ENCODE measurements around the gene LTC4S. TPM values are rescaled to one million over a fixed set of nuclear protein-coding genes. Genes with fewer than 3 reads are reported as not detected.

The LTC4S gene
- total RNA-seq, 1 experiment from 2014 or later, result 2.4 TPM

DNA sequence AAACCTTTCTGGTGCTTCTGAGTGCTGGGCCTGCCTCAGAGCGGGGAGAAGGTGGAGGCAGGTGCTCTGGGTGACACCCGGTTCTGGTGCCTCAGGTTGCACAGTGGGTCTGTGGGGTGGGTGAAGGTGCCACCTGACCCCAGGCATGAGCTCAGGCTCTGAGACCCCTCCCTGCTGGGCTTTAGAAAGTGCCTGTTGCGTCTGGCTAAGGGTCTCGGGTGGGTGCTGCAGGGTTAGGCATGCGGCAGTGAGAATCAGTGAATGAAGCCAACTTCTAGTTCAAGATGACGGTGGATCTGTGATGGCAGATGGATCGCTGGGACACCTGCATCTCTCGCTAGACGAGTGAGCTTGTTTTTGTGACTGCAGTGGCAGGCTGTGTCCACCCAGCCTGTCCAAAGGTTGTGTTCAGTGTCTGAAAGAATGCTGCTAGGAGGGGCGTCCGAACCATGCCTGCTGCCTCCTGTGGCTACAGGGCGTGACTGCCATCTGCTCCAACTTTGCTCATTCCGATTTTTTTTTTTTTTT, 31.9 kb downstream of the LTC4S start:
- Mint-ChIP-seq H3K27ac (ENCODE audit: unreplicated experiment) (peak overlapping the region; percentile 48), H3K9me3 (ENCODE audit: unreplicated experiment) (no peaks in the 10 kb centered on the region), H3K36me3 (ENCODE audit: insufficient read depth, unreplicated experiment) (peaks cover 100% of the 10 kb centered on the region), H3K27me3 (ENCODE audit: insufficient read depth, unreplicated experiment) (no peaks in the 10 kb centered on the region), H3K4me3 (ENCODE audit: unreplicated experiment) (no peak overlapping the region), H3K4me1 (ENCODE audit: low read depth, unreplicated experiment) (peaks cover 20% of the 10 kb centered on the region)
- peaks cover 19% of the 10 kb centered on the region for H3K36me3 ChIP-seq (ENCODE audit: control insufficient read depth, insufficient read depth, low read length)
- CTCF ChIA-PET, result interaction anchor here (0.7 to 1.2 kb wide), 6 partner anchors 13 to 344 kb away, joined by 3 to 6 read pairs (median 4); no protein-coding TSS in a partner anchor
- peak; percentile 81 to 83 for DNase-seq
- no peak overlapping the region for H3K4me3 ChIP-seq (ENCODE audit: low read depth, low read length)
- H3K9me3 ChIP-seq, result no peaks in the 10 kb centered on the region
- POLR2A ChIA-PET, result interaction anchor here (0.6 to 0.7 kb wide), 4 partner anchors 14 to 202 kb away, joined by 3 to 6 read pairs (median 4); no protein-coding TSS in a partner anchor
- no peaks in the 10 kb centered on the region for H3K27me3 ChIP-seq (replicated peaks; ENCODE audit: control insufficient read depth, insufficient read depth, low read length)
- H3K4me1 ChIP-seq, result peaks cover 35% of the 10 kb centered on the region
- TF ChIP-seq, protein P1, sequence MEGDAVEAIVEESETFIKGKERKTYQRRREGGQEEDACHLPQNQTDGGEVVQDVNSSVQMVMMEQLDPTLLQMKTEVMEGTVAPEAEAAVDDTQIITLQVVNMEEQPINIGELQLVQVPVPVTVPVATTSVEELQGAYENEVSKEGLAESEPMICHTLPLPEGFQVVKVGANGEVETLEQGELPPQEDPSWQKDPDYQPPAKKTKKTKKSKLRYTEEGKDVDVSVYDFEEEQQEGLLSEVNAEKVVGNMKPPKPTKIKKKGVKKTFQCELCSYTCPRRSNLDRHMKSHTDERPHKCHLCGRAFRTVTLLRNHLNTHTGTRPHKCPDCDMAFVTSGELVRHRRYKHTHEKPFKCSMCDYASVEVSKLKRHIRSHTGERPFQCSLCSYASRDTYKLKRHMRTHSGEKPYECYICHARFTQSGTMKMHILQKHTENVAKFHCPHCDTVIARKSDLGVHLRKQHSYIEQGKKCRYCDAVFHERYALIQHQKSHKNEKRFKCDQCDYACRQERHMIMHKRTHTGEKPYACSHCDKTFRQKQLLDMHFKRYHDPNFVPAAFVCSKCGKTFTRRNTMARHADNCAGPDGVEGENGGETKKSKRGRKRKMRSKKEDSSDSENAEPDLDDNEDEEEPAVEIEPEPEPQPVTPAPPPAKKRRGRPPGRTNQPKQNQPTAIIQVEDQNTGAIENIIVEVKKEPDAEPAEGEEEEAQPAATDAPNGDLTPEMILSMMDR (IDR thresholded peaks at IDR 0.05; ENCODE audit: insufficient read depth in 1 of 2, low read depth in 1 of 2, low read length in 1 of 2, severe bottlenecking in 1 of 2, unreplicated experiment in 1 of 2), result peak in 1 of 2 experiments; percentile 56
- intact Hi-C loops (cut with micrococcal nuclease; ENCODE audit: unreplicated experiment), result loop anchor here (1.0 kb wide), 1 partner anchor 62 kb away; no protein-coding TSS in a partner anchor
- BruUV-seq (replicated peaks), result no TSS peak

DNA sequence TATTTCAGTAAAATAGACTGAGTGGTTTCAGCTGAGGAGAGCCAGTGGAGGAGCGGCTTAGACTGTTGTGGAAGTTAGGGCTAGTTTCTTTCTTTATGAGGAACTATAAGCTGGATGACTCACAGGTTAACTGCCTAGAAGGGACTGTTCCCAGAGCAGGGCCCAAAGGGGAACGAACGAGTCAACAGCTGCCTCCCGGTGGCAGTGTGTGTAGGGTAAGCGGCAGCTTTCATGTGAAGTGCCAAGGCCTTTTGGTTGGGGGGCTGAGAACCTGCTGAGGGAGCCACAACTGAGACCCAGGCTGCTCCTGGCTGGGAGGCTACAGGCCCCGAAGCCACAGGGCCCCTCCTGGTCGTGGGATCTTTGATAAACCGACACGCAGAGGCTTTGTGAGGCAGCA, 33.9 kb downstream of the LTC4S start:
- TF ChIP-seq, protein P1 (IDR thresholded peaks at IDR 0.05; ENCODE audit: insufficient read depth in 1 of 2, low read depth in 1 of 2, low read length in 1 of 2, severe bottlenecking in 1 of 2, unreplicated experiment in 1 of 2), result no peak
- Mint-ChIP-seq H3K27me3 (ENCODE audit: insufficient read depth, unreplicated experiment) (no peaks in the 10 kb centered on the region), H3K4me3 (ENCODE audit: unreplicated experiment) (no peak overlapping the region), H3K27ac (ENCODE audit: unreplicated experiment) (peak overlapping the region; percentile 48), H3K4me1 (ENCODE audit: low read depth, unreplicated experiment) (peaks cover 13% of the 10 kb centered on the region), H3K36me3 (ENCODE audit: insufficient read depth, unreplicated experiment) (peaks cover 100% of the 10 kb centered on the region), H3K9me3 (ENCODE audit: unreplicated experiment) (no peaks in the 10 kb centered on the region)
- Histone ChIP-seq H3K4me1 (peaks cover 26% of the 10 kb centered on the region), H3K36me3 (ENCODE audit: control insufficient read depth, insufficient read depth, low read length) (peaks cover 16% of the 10 kb centered on the region), H3K4me3 (ENCODE audit: low read depth, low read length) (no peak overlapping the region), H3K27me3 (replicated peaks; ENCODE audit: control insufficient read depth, insufficient read depth, low read length) (no peaks in the 10 kb centered on the region), H3K9me3 (no peaks in the 10 kb centered on the region)
- CTCF ChIA-PET, result interaction anchor here (1.1 kb wide), 1 partner anchor 22 kb away, joined by 3 read pairs; no protein-coding TSS in a partner anchor
- intact Hi-C loops (cut with micrococcal nuclease; ENCODE audit: unreplicated experiment), result no loop called here
- POLR2A ChIA-PET, result no interaction called here
- no TSS peak for BruUV-seq (replicated peaks)
- no peak for DNase-seq

DNA sequence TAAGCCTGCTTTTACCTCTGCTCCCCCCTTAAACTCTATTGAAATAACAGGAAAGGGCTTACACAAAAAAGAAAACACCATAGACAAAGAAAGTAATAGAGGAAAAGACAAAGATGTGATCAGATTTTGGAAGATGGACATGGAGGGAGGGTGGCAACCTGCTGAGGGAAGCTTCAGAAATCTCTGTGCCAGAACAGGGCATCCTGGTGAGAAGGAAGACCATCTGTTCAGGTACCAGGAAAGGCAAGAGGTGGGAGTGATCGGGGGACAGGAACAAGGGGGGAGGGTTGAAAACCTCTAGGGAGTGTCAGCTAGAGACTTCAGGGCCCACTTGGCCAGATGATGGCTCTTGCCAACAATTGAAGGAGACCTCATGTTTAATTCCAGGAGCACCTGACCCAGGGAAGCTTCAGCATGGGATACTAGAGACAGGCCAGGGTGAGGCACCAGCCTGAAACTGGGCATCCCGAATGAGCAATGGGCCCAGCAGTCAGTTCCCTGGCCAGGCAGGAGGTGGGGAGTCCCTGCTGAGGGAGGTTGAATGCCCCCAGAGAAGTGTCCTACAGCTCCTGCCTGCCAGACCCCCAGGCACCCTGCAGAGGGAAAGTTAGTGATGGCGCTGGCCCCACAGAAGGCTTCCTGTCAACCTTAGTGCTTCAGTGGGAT, 35.1 kb downstream of the LTC4S start:
- H3K27me3 ChIP-seq (replicated peaks; ENCODE audit: control insufficient read depth, insufficient read depth, low read length), result no peaks in the 10 kb centered on the region
- Mint-ChIP-seq H3K4me1 (ENCODE audit: low read depth, unreplicated experiment) (peaks cover 7% of the 10 kb centered on the region), H3K27ac (ENCODE audit: unreplicated experiment) (no peak overlapping the region), H3K36me3 (ENCODE audit: insufficient read depth, unreplicated experiment) (peaks cover 100% of the 10 kb centered on the region), H3K9me3 (ENCODE audit: unreplicated experiment) (no peaks in the 10 kb centered on the region), H3K27me3 (ENCODE audit: insufficient read depth, unreplicated experiment) (no peaks in the 10 kb centered on the region), H3K4me3 (ENCODE audit: unreplicated experiment) (no peak overlapping the region)
- CTCF ChIA-PET, result no interaction called here
- TF ChIP-seq, protein P1 (IDR thresholded peaks at IDR 0.05; ENCODE audit: insufficient read depth in 1 of 2, low read depth in 1 of 2, low read length in 1 of 2, severe bottlenecking in 1 of 2, unreplicated experiment in 1 of 2), result no peak
- H3K4me3 ChIP-seq (ENCODE audit: low read depth, low read length), result no peak overlapping the region
- DNase-seq, result no peak
- no TSS peak for BruUV-seq (replicated peaks)
- H3K36me3 ChIP-seq (ENCODE audit: control insufficient read depth, insufficient read depth, low read length), result peaks cover 19% of the 10 kb centered on the region
- intact Hi-C loops (cut with micrococcal nuclease; ENCODE audit: unreplicated experiment), result no loop called here
- POLR2A ChIA-PET, result no interaction called here
- H3K9me3 ChIP-seq, result no peaks in the 10 kb centered on the region
- H3K4me1 ChIP-seq, result peaks cover 19% of the 10 kb centered on the region

All from Caco-2 (cell line).